Activated CD8-positive, alpha-beta memory T cell treated with anti-CD3 and anti-CD28 coated beads, Interleukin-2, amount 50 U/mL, for 1 hour (primary cell): ENCODE data around the gene KLF9.

Source experiments
- DNase-seq: peaks from one replicate; pipeline ENCODE4 v3.0.0-alpha.2; 2020; ENCODE audit errors: extremely low read depth

The KLF9 gene

GRCh38 chr9:70413799-70414775 is at the start of gene KLF9:
Gene KLF9, minus strand, starts transcription at chr9:70414657. Its CDS starts 1,294 bp downstream, at chr9:70413363.
- DNase-seq = peak; percentile 83

- DNase-seq = no peak
Measured at GRCh38 chr9:70463877-70464276, 49.4 kb upstream of the KLF9 start.

- no peak for DNase-seq
Measured at GRCh38 chr9:70462300-70462699, 47.8 kb upstream of the KLF9 start.

GRCh38 chr9:70457235-70457634 is 42.8 kb upstream of the KLF9 start:
- DNase-seq = no peak

- DNase-seq = no peak
Measured at GRCh38 chr9:70455993-70456704, 41.7 kb upstream of the KLF9 start.

- DNase-seq = no peak
Measured at GRCh38 chr9:70452365-70452764, 37.9 kb upstream of the KLF9 start.

GRCh38 chr9:70451765-70452164 is 37.3 kb upstream of the KLF9 start:
- DNase-seq = no peak

- no peak for DNase-seq
Measured at GRCh38 chr9:70450738-70451137, 36.3 kb upstream of the KLF9 start.

GRCh38 chr9:70449461-70449860 is 35.0 kb upstream of the KLF9 start:
- no peak for DNase-seq

- DNase-seq = no peak
Measured at GRCh38 chr9:70448919-70449318, 34.5 kb upstream of the KLF9 start.

- DNase-seq = no peak
Measured at GRCh38 chr9:70444904-70445303, 30.4 kb upstream of the KLF9 start.

GRCh38 chr9:70442328-70442848 is 27.9 kb upstream of the KLF9 start:
- DNase-seq = no peak

GRCh38 chr9:70441622-70442021 is 27.2 kb upstream of the KLF9 start:
- DNase-seq = no peak

- no peak for DNase-seq
Measured at GRCh38 chr9:70439991-70440706, 25.7 kb upstream of the KLF9 start.

GRCh38 chr9:70438341-70438928 is 24.0 kb upstream of the KLF9 start:
- DNase-seq = no peak

GRCh38 chr9:70435948-70436347 is 21.5 kb upstream of the KLF9 start:
- no peak for DNase-seq

- DNase-seq = no peak
Measured at GRCh38 chr9:70429899-70430298, 15.4 kb upstream of the KLF9 start.

- DNase-seq = no peak
Measured at GRCh38 chr9:70428781-70429180, 14.3 kb upstream of the KLF9 start.

- DNase-seq = no peak
Measured at GRCh38 chr9:70427161-70427945, 12.9 kb upstream of the KLF9 start.

- DNase-seq = no peak
Measured at GRCh38 chr9:70425192-70425591, 10.7 kb upstream of the KLF9 start.
